ENCODE measurements around the gene PRIM2.
"Not testable (repeated sequence)": the region's sequence is repeated elsewhere in the genome, so short reads cannot be mapped to it uniquely, and the experiment has no call there.

Gene PRIM2

GRCh38 chr6:57350443-57350842 is 33.0 kb downstream of the PRIM2 start:
- H3K36me3 ChIP-seq (ENCODE audit: control insufficient read depth, insufficient read depth, low read length); H3K4me1 ChIP-seq (ENCODE audit: control insufficient read depth, insufficient read depth, low read length, poor library complexity, severe bottlenecking); H3K27me3 ChIP-seq (replicated peaks; ENCODE audit: control insufficient read depth, insufficient read depth, low read length, poor library complexity, severe bottlenecking); H3K27ac ChIP-seq (ENCODE audit: insufficient read depth, low read length, poor library complexity, severe bottlenecking); H3K4me3 ChIP-seq (ENCODE audit: insufficient read depth, low read depth, low read length, poor library complexity, severe bottlenecking); DNase-seq; H3K9me3 ChIP-seq (ENCODE audit: control insufficient read depth, low read length): not testable (repeated sequence)

DNA sequence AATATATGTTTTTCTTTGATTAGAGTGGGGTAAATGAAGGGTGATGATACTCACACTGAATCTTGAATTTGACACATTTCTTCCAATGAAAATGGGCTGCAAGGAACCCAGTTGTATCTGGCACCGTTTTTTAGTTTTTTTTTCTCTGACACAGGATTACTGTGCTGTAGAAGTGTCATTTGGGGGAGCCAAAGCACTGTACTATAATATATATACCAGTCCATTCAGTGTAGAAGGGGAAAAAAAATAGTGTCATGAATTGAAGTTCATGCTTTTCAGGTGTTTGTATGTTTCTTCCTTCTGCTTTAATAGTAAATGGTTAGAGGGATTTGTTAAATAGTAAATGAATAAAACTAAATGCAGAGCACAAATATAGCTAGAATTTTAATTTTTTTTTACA is 35.2 kb downstream of the PRIM2 start:
- H3K27ac ChIP-seq (ENCODE audit: insufficient read depth, low read length, poor library complexity, severe bottlenecking); DNase-seq: not testable (repeated sequence)

DNA sequence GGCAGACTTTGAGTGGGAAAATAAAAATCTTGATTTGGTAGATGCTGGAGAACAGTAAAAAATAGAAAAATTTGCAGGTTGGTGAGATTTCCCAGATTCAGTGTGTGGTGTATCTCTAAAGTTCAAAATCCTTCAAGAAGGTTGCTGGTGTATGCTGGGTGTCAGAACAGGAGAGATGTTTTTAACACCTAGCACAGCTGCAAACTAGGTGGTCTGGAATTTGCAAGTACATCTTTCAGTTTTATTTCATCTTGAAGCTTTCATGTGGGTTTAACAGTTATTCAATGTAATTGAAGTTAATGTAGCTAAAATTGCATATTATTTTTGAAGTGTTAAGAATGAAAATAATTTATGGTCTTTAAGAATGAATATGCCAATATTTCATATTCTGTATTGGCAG is 40.9 kb downstream of the PRIM2 start:
- not testable (repeated sequence) for H3K27ac ChIP-seq (ENCODE audit: insufficient read depth, low read length, poor library complexity, severe bottlenecking); DNase-seq; H3K36me3 ChIP-seq (ENCODE audit: control insufficient read depth, insufficient read depth, low read length); H3K9me3 ChIP-seq (ENCODE audit: control insufficient read depth, low read length); H3K4me1 ChIP-seq (ENCODE audit: control insufficient read depth, insufficient read depth, low read length, poor library complexity, severe bottlenecking); H3K27me3 ChIP-seq (replicated peaks; ENCODE audit: control insufficient read depth, insufficient read depth, low read length, poor library complexity, severe bottlenecking); H3K4me3 ChIP-seq (ENCODE audit: insufficient read depth, low read depth, low read length, poor library complexity, severe bottlenecking)

More for the DNA sequence above, 35.2 kb downstream of the PRIM2 start:
- not testable (repeated sequence) for H3K27me3 ChIP-seq (replicated peaks; ENCODE audit: control insufficient read depth, insufficient read depth, low read length, poor library complexity, severe bottlenecking); H3K4me3 ChIP-seq (ENCODE audit: insufficient read depth, low read depth, low read length, poor library complexity, severe bottlenecking); H3K9me3 ChIP-seq (ENCODE audit: control insufficient read depth, low read length); H3K36me3 ChIP-seq (ENCODE audit: control insufficient read depth, insufficient read depth, low read length); H3K4me1 ChIP-seq (ENCODE audit: control insufficient read depth, insufficient read depth, low read length, poor library complexity, severe bottlenecking)

DNA sequence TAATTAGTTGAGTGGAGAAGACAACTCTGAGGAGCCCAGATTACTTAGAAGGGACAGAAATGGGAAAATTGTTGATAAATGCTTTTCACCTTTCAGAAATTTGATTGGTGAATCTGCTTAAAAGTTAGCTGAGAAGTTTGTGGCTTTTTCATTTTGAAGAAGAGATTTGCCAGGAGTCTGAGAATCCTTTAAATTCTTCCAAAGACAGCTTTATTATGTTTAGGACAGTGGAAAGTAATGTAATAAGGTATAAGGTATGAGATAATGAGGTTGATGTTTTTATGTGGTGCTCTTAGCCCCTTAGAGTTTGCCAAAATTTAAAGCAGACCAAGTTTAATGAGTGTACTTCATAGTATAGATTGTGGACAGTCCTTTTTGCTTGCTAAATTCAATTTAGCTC is 42.3 kb downstream of the PRIM2 start:
- H3K27ac ChIP-seq (ENCODE audit: insufficient read depth, low read length, poor library complexity, severe bottlenecking); H3K4me1 ChIP-seq (ENCODE audit: control insufficient read depth, insufficient read depth, low read length, poor library complexity, severe bottlenecking); DNase-seq; H3K36me3 ChIP-seq (ENCODE audit: control insufficient read depth, insufficient read depth, low read length); H3K4me3 ChIP-seq (ENCODE audit: insufficient read depth, low read depth, low read length, poor library complexity, severe bottlenecking); H3K27me3 ChIP-seq (replicated peaks; ENCODE audit: control insufficient read depth, insufficient read depth, low read length, poor library complexity, severe bottlenecking); H3K9me3 ChIP-seq (ENCODE audit: control insufficient read depth, low read length): not testable (repeated sequence)

DNA sequence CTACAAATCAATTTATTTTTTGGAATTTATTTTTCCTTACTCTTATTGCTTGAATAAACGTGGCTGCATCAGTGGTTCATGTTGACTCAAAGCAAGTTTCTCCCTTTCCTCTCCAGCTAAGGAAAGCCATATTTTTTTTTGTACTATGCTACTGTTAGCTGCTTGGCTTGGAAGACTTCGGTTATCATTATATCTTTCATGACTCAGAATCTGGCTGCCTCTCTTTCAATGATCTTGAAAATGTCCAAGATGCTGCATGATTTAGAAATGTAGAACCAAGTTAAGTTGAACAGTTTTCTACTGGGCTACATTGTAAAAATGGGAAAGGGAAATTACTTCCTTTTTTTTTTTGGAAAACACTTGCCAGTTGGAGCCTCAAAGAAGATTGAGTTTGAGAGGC is 44.9 kb downstream of the PRIM2 start:
- not testable (repeated sequence) for H3K27me3 ChIP-seq (replicated peaks; ENCODE audit: control insufficient read depth, insufficient read depth, low read length, poor library complexity, severe bottlenecking); DNase-seq; H3K27ac ChIP-seq (ENCODE audit: insufficient read depth, low read length, poor library complexity, severe bottlenecking)

DNA sequence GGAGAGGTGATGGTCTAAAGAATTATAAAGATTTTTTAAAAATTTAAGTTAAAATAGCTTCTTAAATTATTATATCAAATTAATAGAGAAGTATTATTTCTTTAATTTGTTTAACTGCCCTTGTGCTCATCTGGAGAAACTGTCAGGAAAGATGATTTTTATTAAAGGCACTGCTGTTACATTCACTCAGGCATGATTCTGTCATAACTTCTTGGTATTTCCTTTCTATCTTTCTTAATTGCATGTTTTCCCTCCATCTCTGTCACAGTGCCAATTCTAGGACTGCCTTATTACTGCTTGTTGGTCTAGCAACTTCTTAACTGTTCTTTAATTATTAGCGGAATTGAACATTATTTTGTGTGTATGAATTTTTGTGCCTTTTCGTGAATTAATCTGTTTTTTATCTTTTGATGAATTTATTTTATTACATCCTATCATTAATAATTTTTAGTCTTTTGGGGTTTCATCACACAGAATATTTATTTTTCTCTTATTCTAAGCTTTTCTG is 47.7 kb downstream of the PRIM2 start:
- DNase-seq; H3K36me3 ChIP-seq (ENCODE audit: control insufficient read depth, insufficient read depth, low read length); H3K9me3 ChIP-seq (ENCODE audit: control insufficient read depth, low read length); H3K4me3 ChIP-seq (ENCODE audit: insufficient read depth, low read depth, low read length, poor library complexity, severe bottlenecking); H3K4me1 ChIP-seq (ENCODE audit: control insufficient read depth, insufficient read depth, low read length, poor library complexity, severe bottlenecking); H3K27me3 ChIP-seq (replicated peaks; ENCODE audit: control insufficient read depth, insufficient read depth, low read length, poor library complexity, severe bottlenecking); H3K27ac ChIP-seq (ENCODE audit: insufficient read depth, low read length, poor library complexity, severe bottlenecking): not testable (repeated sequence)

More for the DNA sequence above, 44.9 kb downstream of the PRIM2 start:
- H3K9me3 ChIP-seq (ENCODE audit: control insufficient read depth, low read length); H3K36me3 ChIP-seq (ENCODE audit: control insufficient read depth, insufficient read depth, low read length); H3K4me1 ChIP-seq (ENCODE audit: control insufficient read depth, insufficient read depth, low read length, poor library complexity, severe bottlenecking); H3K4me3 ChIP-seq (ENCODE audit: insufficient read depth, low read depth, low read length, poor library complexity, severe bottlenecking): not testable (repeated sequence)

GRCh38 chr6:57368965-57369731 is 51.7 kb downstream of the PRIM2 start:
- not testable (repeated sequence) for H3K27ac ChIP-seq (ENCODE audit: insufficient read depth, low read length, poor library complexity, severe bottlenecking); H3K4me1 ChIP-seq (ENCODE audit: control insufficient read depth, insufficient read depth, low read length, poor library complexity, severe bottlenecking); H3K27me3 ChIP-seq (replicated peaks; ENCODE audit: control insufficient read depth, insufficient read depth, low read length, poor library complexity, severe bottlenecking); H3K9me3 ChIP-seq (ENCODE audit: control insufficient read depth, low read length); H3K36me3 ChIP-seq (ENCODE audit: control insufficient read depth, insufficient read depth, low read length); H3K4me3 ChIP-seq (ENCODE audit: insufficient read depth, low read depth, low read length, poor library complexity, severe bottlenecking); DNase-seq

- H3K27me3 ChIP-seq (replicated peaks; ENCODE audit: control insufficient read depth, insufficient read depth, low read length, poor library complexity, severe bottlenecking); H3K4me1 ChIP-seq (ENCODE audit: control insufficient read depth, insufficient read depth, low read length, poor library complexity, severe bottlenecking); H3K4me3 ChIP-seq (ENCODE audit: insufficient read depth, low read depth, low read length, poor library complexity, severe bottlenecking); H3K9me3 ChIP-seq (ENCODE audit: control insufficient read depth, low read length); H3K27ac ChIP-seq (ENCODE audit: insufficient read depth, low read length, poor library complexity, severe bottlenecking); H3K36me3 ChIP-seq (ENCODE audit: control insufficient read depth, insufficient read depth, low read length); DNase-seq: not testable (repeated sequence)
Measured at GRCh38 chr6:57371779-57372178, 54.3 kb downstream of the PRIM2 start.

DNA sequence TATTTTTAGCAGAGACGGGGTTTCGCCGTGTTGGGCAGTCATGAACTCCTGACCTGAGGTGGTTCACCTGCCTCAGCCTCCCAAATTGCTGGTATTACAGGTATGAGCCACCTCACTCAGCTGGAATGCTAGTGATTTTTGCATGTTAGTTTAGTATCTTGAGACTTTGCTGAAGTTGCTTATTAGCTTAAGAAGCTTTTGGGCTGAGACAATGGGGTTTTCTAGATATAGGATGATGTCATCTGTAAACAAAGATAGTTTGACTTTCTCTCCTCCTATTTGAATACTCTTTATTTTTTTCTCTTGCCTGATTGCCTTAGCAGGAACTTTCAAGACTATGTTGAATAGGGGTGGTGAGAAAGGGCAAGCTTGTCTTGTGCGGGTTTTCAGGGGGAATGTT is 57.3 kb downstream of the PRIM2 start:
- not testable (repeated sequence) for H3K4me1 ChIP-seq (ENCODE audit: control insufficient read depth, insufficient read depth, low read length, poor library complexity, severe bottlenecking); H3K4me3 ChIP-seq (ENCODE audit: insufficient read depth, low read depth, low read length, poor library complexity, severe bottlenecking); H3K27ac ChIP-seq (ENCODE audit: insufficient read depth, low read length, poor library complexity, severe bottlenecking); DNase-seq; H3K9me3 ChIP-seq (ENCODE audit: control insufficient read depth, low read length); H3K36me3 ChIP-seq (ENCODE audit: control insufficient read depth, insufficient read depth, low read length); H3K27me3 ChIP-seq (replicated peaks; ENCODE audit: control insufficient read depth, insufficient read depth, low read length, poor library complexity, severe bottlenecking)

DNA sequence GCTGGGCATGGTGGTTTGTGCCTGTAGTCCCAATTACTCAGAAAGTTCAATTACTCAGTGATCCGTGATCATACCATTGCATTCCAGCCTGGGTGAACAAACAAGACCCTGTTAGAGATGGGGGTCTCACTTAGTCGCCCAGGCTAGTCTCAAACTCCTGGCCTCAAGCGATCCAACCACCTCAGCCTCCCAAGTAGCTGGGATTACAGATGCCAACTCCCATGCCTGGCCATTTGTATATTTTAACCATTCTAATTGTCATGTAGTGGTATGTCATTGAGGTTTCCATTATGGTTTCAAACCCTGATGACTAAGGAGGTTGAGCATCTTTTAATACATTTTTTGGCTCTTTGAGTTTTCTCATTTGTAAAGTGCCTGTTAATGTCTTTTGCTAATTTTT is 58.7 kb downstream of the PRIM2 start:
- H3K4me3 ChIP-seq (ENCODE audit: insufficient read depth, low read depth, low read length, poor library complexity, severe bottlenecking); H3K9me3 ChIP-seq (ENCODE audit: control insufficient read depth, low read length); H3K36me3 ChIP-seq (ENCODE audit: control insufficient read depth, insufficient read depth, low read length); H3K27me3 ChIP-seq (replicated peaks; ENCODE audit: control insufficient read depth, insufficient read depth, low read length, poor library complexity, severe bottlenecking); H3K27ac ChIP-seq (ENCODE audit: insufficient read depth, low read length, poor library complexity, severe bottlenecking); DNase-seq; H3K4me1 ChIP-seq (ENCODE audit: control insufficient read depth, insufficient read depth, low read length, poor library complexity, severe bottlenecking): not testable (repeated sequence)
